Limb (tissue), 2 donors: ENCODE measurements around the gene HIBADH.
"Not testable (repeated sequence)": the region's sequence is repeated elsewhere in the genome, so short reads cannot be mapped to it uniquely, and the experiment has no call there.

Experiments used
- DNase-seq, 2 donors: peaks; one replicate each; pipeline ENCODE4 v3.0.0-alpha.2; 2016; ENCODE audit errors: extremely low spot score in 2 of 2

Gene HIBADH

DNA sequence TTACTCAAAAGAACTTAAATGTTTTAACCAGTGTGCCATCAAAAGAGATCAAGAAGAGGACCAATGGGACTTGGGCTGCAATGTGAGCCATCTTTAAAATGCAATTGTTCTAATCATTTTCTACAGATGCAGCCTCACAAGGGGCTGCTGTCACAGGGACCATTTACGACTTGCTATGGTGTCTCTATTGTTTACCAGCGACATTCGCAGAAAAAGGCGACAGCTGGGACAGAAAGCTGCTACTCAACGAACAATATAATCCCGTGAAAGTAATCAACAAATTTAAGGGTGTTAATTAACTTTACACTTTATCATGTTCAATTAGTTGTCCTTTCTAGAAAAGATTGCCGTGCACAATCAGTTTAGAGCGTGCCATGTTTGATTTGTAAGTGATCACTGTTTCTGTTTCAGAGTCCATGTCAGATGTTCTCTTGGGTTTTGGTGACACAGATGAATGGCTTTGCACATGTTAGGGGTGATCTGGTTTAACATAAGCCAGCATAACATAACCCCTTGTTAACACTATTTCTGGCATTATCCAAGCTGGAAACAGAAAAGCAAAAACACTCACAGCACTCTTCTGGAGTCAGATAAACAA, 110.8 kb downstream of the HIBADH start:
- no peak for DNase-seq

DNA sequence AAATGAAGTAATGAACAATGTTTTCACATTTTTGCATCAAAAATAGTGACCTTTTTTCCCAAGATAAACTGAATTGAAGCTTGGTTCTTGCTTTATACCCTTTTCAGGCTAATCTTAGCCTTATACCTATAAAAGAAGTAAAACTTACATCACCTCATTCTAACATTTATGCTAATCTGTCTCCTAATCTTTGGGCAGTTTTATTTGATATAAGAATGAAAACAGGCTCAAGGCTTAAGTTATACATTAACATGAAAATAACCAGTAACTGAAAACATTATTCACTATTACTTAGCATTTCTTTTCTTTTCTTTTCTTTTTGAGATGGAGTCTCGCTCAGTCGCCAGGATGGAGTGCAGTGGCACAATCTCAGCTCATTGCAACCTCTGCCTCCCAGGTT, 113.1 kb downstream of the HIBADH start:
- DNase-seq = no peak

DNA sequence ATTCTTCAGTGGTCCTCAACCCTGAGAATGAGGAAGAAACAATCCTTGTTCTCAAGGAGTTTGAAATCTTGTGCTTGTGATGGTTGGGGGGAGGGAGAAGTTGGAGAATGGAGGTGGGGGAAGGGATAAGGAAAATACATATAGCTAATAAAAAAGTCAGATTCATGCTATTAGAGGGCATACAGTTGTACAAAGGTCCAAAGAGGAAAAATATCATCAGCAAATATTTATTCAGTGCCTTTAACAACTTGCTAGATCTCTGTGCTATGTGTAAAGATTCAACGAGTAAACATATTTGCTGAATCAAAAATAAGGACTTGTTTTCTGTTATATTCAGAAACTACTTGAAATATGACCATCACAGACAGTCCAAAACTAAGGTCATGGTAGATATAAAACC, 114.4 kb downstream of the HIBADH start:
- no peak for DNase-seq

DNA sequence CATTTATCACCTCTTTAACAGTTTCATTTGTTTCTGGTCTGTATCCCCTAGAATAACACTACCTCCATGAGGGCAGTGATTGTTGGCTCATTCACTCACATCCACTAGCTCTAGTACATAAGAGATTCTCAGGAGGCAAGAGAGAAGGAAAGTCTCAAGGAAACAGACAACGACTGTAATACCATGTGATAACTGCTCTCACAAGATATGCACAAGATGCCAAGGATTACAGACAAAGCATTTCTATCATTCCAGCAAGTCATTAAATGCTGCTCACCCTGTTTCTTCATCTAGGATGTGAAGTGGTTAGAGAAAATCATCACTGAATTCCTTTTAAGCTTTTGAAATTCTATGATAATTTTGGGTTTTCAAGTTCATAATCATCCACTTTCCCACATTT, 115.3 kb downstream of the HIBADH start:
- no peak for DNase-seq

DNA sequence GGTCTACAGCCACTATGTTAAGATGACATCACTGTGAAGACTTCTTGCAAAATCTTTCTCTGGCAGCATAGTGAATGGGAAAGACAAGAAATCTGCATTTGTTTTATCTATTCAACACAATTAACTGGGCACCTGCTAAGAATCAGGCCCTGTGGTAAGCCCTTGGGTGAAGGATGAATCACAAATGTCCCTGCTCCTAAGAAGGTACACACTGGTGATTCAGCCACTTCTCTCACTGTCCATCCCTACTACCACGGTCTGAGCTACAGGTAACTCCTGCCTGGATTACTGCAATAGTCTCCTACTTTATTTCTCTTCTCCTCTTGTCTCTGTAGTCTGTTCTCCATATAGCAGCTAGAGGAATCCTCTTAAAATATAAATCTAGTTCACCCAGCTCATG, 116.1 kb downstream of the HIBADH start:
- DNase-seq = no peak

DNA sequence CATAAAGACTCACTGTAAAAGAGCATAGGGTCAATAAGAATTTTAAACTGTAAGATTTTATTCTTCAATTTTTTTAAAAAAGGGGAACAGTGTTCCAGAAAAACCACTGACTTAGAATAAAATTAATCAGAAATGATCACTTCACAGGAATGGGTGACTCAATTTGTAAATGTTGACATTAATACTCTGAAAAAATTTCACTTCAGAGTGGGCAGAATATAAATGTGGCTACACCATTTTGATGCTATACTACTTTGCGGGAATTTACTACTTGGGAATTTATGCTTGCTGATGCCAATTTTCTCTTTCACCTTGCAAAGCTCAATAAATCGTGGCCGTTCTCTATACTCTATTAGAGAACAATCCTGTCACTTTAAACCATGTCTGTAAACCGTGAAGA, 126.9 kb downstream of the HIBADH start:
- no peak for DNase-seq

DNA sequence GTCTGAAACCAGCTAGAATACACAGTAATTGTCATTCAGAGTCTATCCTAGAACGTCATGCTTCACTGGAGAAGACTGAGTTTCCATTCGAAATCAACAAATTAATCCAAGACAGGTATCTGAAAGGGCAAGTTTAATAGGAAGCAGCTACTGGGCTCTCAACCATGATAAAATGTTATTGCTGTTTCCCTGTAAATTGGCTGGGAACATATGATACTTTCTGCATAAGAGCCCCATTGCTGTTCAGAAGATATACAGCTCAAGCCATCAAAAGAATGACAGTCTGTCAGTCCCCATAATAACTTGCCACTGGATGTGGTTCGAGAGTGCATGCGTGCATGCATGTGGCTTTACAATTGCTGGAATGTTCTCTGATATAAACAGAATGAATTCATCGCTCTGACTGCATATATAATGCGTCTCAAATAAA, 129.0 kb downstream of the HIBADH start:
- DNase-seq = no peak

DNA sequence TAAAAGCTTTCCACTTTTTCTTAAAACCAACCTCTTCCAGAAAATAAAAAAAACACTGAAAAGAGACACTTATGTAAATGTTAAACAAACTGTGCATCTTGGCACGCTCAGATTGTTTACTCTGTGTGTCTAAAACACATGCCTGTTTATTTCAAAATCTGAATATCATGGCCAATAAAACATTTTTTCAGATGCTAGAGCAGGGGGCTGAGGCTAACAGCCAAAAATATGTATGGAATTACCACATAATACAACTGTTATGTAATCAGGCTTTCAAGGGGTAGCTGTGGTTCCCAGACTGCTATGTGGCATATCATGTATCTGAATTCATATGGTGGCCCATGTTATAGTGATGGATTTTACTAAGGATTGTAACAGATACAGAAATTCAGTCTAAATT, 130.4 kb downstream of the HIBADH start:
- no peak for DNase-seq

DNA sequence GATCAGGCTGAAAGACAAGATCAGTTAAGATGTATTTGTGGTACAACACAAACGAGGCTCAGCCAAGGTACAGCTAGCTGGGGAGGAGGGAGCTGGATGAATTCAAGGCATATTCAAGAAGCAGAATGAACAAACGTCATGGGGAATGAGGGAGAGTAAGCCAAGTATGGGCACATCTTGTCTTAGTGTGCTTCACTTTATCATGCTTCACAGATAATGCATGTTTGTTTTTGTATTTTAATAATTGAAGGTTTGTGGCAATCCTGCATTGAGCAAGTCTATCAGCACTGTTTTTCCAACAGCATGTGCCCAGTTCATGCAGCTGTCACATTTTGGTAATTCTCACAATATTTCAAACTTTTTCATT, 135.4 kb downstream of the HIBADH start:
- DNase-seq = no peak

DNA sequence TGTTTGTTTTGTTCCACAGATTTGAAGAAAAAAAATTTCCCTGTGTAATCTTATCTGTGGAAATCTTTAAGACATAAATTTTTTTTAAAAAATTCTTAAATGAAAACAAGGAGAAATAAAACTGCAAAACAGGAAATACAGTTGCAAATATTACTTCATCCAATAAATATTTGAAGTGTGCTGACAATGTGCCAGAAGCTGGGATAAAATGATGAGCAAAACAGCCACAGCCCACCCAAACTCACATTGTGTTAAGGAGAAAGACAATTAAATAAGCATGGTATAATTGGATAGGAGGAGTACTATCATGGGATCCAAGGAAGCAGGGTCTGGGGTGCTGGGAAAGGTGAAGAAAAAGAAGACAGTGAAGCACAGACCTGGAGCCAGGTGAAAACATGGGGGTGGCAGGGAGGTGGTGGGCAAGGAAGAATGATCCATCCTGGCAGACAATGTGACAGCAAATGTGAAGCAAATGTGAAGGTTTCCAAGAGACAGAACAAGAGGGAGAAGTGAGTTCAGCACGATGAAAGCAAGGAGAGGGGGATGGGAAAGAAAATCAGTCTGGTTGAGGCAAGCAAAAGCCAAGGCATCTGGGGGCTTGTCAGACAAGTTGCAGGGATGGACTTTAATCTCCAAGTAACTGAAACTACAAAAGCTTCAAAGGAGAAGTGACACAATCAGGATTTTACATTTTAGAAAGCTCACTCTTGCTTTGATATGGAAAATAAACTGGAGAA, 135.9 kb downstream of the HIBADH start:
- no peak for DNase-seq

DNA sequence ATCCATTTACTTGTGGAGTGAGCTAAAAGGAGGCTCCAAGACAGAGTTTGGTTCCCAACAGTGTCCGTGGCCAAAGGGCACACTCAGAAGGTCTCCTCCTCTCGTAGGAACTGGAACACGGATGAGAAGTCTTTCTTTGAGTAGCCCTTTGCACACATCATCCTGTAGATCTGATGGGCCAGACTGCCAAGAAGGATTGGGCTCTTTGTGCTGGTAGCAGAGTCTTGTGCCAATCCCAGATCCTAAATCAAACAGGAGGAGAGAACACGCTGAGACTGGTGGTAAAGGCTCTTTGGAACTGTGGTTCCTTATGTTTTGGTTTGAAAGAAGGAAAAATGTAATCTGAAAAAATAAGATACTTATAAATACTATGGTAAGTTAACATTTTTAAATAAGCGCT, 136.6 kb downstream of the HIBADH start:
- no peak for DNase-seq

DNA sequence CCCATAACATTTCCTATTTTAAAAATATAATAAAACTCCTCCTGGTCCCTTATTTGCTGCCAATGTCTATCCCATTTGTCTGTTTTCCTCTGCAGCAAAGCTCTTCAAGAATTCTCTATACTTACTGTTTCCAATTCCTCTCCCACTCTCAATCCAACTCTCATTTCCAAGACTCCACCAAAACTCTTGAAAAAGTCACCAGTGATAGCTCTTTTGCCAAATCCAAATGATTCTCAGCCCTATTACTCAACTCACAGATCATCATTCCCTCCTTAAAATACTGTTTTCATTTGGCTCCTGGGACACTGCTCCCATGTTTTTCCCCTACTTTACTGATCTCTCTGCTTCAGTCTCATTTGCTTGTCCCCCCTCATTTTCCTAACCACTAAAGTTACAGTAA, 139.4 kb downstream of the HIBADH start:
- no peak for DNase-seq

DNA sequence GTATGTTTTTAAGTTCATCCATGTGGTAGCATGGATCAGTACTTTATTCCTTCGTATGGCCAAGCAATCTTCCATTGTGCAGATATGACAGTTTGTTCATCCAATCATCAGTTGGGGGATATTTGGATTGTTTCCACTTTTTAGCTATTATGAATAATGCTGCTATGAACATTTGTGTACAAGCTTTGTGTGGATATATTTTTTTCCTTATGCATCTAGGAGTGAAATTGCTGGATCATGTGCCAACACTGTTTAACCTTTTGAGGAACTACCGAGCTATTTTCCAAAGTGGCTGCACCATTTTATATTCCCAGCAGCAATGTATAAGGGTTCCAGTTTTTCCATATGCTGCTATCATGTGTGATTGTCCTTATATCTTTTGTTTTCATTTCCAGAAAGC, 140.1 kb downstream of the HIBADH start:
- no peak for DNase-seq

DNA sequence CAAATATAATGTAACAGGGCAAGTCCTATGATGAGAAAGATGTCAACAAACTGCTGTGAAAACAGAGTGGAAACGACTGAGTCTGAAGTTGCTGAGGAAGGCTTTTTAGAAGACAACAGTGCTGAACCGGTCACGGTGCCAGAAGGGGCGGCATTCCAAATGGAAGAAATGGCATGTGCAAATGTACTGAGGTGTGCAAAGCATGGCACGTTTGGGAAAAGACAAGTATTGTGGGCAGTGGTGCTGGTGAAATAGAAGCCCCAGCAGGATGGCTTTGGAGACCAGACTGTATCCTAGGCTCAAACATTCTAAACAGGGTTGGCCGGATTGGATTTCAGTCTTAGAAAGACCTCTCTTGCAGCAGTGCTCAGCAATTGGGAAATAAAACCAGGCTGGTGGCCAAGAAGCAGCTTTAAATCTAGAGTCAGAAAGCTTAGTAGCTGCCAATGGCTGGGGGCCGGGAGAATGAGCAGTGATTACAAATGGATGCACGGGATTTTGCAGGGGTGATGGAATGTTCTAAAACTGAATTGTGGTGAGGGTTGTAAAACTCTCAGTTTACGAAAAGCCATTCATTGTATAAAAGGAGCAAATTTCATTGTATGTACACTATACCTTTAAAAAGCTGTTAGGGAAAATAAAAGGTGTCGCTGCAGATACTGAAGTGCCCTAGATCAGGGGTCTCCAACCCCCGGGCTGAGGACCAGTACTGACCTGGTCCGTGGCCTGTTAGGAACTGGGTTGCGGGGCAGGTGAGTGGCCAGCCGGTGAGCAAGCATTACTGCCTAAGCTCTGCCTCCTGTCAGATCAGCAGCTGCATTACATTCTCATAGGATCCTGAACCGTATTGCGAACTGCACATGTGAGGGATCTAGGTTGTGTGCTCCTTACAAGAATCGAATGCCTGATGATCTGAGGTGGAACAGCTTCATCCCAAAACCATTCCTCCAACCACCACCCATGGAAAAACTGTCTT, 141.6 kb downstream of the HIBADH start:
- DNase-seq = peak; percentile 47 to 73

DNA sequence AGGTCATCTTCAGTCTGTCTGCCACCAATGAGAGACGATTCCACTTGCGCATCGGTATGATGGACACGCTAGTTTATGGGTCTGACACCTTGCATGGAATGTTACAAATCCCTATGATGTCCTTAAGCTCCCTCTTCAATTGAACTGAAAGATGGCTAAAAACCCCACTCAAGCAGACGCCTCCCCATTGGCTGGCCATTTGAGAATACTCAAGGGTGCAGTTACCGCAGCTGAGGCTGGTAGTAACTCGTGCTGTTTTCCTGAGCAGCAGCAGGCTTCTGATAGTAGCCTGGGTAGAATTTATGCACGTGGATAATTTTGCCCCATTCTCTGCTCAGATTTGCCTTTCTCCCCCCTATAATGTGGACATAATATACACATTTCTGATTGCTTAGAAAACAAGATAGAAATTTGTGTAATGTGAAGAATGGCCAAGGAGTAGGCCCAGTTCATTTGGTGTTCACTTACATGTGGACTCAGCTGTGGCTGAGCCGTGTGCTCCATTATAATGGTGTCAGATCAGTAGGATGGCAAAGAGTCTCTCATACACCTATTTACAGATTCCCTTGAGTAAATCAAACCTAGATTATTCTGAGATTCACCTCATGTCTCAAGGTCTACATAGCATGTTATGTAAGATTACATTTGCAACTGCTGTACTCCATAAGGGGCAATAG, 142.8 kb downstream of the HIBADH start:
- no peak for DNase-seq

DNA sequence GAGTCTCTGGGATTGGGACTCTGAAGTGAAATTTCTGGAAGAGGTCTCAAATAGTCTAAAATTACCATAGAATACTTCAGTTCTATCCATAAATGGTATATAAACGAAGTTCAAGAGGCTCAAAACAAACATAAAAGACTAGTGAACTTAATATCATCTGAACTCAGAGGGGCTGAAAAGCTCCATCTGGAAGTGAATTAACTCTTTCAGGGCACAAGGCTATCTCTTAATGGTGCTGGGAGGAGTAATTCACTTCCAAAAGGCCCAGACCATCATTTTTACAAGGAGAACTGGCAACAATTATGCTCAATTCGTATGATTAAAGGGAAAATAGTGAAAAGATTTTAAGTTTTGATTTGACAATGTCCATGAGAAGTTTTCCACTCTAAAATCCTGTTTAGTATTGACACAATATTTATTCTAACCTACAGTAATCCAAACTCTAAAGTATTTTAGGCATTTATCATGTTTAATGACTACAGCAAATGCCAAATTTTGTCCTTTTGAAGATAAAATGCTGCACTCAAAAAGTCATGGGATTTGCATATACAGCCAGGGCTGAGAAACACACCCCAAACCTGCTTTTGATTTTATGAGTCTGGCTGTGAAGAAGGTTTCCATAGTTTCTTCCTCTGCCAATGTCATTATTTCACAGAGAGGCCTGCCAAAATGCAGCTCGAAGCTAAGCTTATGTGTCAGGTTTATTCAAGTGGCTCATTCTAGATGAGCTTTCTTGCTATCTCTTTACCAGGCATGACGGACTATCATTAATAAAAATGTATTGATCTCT, 143.9 kb downstream of the HIBADH start:
- DNase-seq = peak in 1 of 2 donors; percentile 51

DNA sequence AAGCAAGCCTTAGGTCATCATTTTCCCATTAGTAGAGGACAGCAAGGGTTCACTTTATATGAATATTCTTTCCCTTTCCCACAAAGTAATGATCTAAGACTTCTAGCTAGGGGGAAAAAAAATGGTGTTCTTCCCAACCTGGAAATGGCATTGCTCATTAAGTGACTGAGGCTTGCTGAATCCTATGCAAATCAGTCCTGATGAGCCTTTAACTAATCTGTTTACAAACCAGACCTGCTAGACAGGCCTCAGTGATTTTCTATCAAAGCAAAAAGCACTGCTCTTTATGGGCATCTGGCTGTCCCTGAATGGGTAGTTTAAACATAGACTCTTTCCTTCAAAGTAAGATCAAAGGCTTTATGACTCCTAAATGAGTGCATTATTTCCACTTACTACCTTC, 146.3 kb downstream of the HIBADH start:
- no peak for DNase-seq

DNA sequence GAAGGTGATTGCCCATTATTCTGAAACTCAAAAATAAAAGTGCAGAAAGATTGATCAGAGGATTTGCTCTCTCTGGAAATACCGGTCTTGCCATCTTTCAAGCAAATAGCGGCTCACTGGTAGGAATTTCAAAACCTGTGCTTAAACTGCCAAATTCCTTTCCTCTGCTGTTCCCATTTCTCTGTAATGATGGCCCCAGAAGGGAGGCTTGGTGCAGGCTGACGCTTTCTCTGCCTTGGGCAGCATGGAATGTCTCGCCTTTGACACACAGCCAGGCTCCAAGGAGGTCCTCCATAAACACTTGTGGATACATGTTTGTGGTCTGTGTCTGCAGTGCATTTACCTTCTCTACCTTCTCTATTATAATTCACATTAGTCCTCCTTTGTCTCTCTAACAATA, 146.8 kb downstream of the HIBADH start:
- DNase-seq = no peak

DNA sequence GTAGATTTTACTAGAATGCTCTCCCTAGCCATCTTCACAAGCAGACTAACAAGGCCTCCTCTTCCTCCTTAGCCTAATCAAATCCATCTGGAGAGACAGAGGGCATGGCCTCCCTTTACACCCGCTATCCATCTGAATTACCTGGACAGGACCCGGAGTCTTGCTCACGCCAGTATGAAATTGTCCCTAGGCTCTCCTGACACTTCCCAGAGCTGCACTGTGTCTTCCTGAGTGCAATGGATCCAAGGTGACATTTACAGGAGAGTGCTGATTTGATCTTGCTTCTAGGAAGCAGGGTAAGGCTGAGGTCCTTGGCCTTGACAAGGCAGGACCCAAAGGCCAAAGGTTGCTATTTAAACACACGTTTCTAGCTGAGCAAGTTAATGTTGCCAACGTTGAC, 147.8 kb downstream of the HIBADH start:
- no peak for DNase-seq

DNA sequence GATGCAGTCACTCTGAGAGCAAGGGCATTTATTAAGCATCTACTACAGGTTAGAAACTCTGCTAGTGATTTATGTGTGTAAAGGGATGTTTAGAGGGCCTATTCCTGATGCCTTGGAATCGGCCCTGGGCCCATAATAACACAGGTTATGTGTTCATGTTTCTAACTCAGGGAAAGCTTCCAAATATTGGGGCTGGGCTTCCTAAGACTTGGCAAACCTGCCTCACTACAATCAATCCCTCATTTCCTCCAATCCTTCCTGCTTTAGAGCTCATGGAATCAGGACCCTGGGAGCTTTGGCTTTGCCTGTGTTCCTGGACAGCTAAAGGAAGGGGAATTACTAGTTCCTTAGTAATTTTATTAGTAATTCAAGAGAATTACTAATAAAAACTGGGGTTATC, 148.8 kb downstream of the HIBADH start:
- peak in 1 of 2 donors; percentile 53 for DNase-seq

DNA sequence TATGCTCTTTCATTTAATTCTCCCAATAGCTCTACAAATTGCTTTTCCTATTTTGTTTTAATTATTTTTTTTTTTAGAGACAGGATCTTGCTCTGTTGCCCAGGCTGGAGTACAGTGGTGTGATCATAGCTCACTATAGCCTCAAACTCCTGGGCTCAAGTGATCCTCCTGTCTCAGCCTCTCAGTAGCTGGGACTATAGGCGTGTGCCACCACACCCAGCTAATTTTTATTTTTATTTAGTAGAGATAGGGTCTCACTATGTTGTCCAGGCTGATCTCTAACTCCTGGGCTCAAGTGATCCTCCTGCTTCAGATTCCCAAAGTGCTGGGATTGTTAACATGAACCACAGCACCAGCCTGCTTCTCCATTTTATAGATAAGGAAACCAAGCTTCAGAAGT, 151.3 kb downstream of the HIBADH start:
- not testable (repeated sequence) for DNase-seq
